Epithelial cell of esophagus (primary cell): ENCODE data around the gene POU2F1.

Source experiments
- DNase-seq: peaks from one replicate; pipeline ENCODE4 v3.0.0; 2010; ENCODE audit warnings: low read depth
- H3K4me3 ChIP-seq: 2 replicates; pipeline ENCODE4 v1.5.1; 2011; ENCODE audit warnings: mild to moderate bottlenecking, low read length, control low read depth
- CTCF ChIP-seq: IDR thresholded peaks from 2 replicates; pipeline ENCODE4 v1.5.1; 2011; ENCODE audit warnings: low read depth, mild to moderate bottlenecking, low read length, control low read depth, inconsistent platforms; ENCODE audit not compliant: insufficient read depth; ENCODE audit errors: missing control alignments

Gene POU2F1

DNA sequence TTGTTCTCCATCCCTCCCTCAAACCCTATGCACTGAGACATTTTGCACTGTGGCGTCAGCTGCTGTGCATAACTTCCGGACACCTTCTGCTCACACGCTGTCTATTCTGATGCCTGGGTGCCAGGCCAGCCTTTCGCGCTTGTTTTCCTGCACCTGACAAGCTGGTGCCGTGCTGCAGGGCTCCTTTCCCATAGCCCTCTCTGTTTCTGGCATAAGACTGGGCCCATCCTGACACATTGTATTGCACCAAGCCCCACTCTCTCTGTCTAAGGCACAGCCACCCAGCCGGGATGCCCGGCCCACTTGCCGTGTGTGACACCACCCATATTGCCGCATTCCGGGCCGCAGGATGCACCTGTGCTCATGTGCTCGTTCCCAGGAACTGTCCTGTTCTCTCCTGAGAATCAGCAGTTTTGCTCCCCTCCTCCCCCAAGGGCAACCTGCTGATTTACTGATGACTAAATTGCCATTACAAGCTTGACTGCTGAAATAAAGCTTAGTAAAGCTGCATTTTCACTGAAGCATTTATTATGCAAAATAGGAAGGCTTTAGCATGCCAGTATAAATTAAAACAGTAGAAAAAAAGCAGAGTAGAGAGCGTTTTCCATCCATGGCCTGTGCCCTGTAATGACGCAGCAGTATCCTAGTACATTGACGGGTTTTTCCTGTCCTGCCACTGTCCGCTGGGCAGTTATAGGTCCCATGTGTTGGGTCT, 209.6 kb downstream of the POU2F1 start:
- no peak for TF ChIP-seq CTCF
- DNase-seq, result no peak
- no peak overlapping the region for H3K4me3 ChIP-seq

GRCh38 chr1:167430849-167431242, 210.2 kb downstream of the POU2F1 start:
- TF ChIP-seq CTCF, result no peak
- H3K4me3 ChIP-seq, result no peak overlapping the region
- no peak for DNase-seq

GRCh38 chr1:167431261-167431908, 210.7 kb downstream of the POU2F1 start:
- no peak for TF ChIP-seq CTCF
- H3K4me3 ChIP-seq, result no peak overlapping the region
- no peak for DNase-seq

- TF ChIP-seq CTCF, result no peak
- no peak for DNase-seq
- no peak overlapping the region for H3K4me3 ChIP-seq
Measured at GRCh38 chr1:167431909-167432650, 211.4 kb downstream of the POU2F1 start.

DNA sequence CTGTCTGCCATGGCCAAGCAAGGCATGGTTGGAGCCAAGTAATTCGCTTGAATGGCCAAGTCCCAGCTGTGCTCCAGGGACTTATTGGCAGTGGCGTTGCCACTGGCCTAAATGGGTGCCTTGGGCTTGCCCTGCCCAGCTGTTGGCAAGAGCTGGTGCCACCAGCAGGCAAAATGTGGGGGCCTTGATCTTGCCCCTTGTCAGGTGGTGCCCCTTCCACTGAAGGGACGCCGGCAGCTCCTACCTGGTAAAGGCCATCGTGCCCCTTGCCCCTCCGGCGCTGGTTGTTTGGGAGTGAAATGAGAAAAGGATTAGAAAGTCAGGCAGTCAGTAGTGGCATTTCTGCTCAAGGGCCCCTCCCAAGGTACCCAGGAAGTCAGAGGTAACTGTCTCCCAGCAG, 212.1 kb downstream of the POU2F1 start:
- no peak for DNase-seq
- TF ChIP-seq CTCF, result no peak
- no peak overlapping the region for H3K4me3 ChIP-seq

- TF ChIP-seq CTCF, result no peak
Measured at GRCh38 chr1:167433884-167434283, 213.2 kb downstream of the POU2F1 start.

More at GRCh38 chr1:167433884-167434283, 213.2 kb downstream of the POU2F1 start:
- no peak overlapping the region for H3K4me3 ChIP-seq
- DNase-seq, result no peak
